ENCODE data around the gene SIGLEC11.

DNA sequence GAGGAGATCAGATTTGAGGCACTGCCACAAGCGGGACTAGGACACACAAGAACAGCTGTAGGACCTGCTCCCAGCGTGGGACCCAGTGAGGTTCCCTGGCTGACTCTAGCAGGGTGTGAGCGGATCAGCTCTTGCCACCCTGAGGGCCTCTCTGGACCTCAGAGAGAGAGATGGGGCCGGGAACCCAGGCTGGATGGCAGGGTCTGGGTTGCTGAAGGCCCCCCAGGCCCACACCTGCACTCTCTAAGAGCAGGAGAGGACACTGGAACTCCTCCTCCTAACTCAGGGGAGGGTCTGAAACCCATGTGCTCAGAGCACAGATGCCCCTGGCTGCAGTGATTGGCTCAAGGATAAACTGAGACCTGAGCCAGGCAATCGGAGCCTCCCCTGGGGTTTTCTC, 50.8 kb downstream of the SIGLEC11 start:
- TF ChIP-seq POLR2AphosphoS5 (IDR thresholded peaks at IDR 0.05) (no peak), EP300 (conservative IDR thresholded peaks at IDR 0.05; ENCODE audit: poor library complexity, severe bottlenecking) (no peak), EZH2 (IDR thresholded peaks at IDR 0.05; ENCODE audit: borderline replicate concordance, insufficient read depth, low read length, poor library complexity, severe bottlenecking) (no peak)
- TF ChIP-seq, protein P1, sequence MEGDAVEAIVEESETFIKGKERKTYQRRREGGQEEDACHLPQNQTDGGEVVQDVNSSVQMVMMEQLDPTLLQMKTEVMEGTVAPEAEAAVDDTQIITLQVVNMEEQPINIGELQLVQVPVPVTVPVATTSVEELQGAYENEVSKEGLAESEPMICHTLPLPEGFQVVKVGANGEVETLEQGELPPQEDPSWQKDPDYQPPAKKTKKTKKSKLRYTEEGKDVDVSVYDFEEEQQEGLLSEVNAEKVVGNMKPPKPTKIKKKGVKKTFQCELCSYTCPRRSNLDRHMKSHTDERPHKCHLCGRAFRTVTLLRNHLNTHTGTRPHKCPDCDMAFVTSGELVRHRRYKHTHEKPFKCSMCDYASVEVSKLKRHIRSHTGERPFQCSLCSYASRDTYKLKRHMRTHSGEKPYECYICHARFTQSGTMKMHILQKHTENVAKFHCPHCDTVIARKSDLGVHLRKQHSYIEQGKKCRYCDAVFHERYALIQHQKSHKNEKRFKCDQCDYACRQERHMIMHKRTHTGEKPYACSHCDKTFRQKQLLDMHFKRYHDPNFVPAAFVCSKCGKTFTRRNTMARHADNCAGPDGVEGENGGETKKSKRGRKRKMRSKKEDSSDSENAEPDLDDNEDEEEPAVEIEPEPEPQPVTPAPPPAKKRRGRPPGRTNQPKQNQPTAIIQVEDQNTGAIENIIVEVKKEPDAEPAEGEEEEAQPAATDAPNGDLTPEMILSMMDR (IDR thresholded peaks at IDR 0.05; ENCODE audit: poor library complexity, severe bottlenecking), result no peak

Measured in neural cell (in vitro differentiated cells).